Left hindlimb (tissue), 1 donor: ENCODE measurements around the gene SLC12A7.

Experiments
- DNase-seq: peaks from one replicate; pipeline ENCODE4 v3.0.0-alpha.2; 2018

SLC12A7 gene

DNA sequence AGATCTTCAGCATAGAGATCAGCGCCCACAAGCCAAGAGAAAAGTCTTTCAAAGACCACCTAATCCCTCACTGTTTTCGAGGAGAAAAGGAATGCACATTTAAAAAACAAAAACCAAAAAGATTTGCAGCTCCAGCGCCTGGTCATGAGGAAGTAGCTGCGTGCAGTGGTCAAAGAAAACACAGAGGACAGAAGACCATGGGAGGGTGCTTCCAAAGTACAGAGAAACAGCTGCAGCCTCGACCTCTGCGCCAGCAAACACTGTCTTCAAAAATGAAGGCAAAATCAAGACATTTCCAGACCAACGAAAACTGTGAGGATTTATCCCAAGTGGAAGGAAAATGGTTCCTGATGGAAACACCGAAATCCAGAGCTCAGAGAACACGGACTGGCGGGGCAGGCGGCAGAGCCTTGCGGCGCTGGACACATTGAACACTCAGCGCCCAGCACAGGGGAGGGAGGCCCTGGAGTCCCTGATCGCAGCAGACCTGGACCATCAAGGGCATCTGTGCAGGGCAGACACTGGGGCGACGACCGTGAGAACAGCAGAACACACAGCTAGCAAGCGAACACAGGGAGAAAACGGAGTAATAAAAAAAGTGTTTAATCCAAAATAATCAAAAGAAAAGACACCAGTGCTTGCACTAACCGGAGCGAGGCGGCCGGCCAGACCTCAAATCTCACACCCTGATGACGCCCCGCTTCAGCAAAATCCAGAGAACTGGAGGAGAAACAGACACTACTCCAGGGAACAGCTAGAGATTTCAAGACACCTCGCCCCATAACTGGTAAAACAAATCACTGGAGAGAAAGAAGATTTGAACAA, 12.6 kb upstream of the SLC12A7 start:
- no peak for DNase-seq

DNA sequence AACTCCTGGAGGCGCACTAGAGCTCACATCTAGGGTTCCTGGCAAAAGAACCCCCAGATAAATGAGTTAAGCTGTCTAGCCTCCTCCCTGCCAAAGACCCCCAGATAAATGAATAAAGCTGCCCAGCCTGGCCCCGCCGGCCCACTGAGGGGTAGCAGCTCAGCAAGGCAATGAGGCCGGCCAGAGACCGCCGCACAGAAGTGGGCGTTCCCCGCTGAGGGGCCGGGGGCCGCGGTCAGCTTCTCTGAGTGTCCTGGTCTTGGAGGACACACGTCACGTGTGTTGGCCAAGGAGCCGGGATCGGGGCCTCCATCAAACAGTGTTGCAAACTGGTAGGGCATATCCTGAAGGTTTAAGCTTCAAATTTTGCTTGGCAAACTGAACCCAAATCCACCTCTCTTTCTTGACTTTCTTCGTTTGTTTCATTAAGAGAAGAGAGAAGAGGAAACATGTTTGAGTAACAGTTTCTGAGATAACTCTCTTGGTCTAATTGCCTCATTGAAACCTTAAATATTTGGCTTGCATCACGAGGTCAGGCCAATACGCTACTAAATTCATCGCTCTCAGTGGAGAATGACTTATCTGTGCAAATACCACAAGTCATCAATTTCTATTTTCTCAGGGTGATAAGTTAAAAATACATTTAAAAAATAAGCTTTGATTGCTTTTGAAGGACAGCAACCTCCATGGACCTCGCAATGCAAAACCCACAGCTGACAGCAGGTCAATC, 11.7 kb upstream of the SLC12A7 start:
- no peak for DNase-seq

DNA sequence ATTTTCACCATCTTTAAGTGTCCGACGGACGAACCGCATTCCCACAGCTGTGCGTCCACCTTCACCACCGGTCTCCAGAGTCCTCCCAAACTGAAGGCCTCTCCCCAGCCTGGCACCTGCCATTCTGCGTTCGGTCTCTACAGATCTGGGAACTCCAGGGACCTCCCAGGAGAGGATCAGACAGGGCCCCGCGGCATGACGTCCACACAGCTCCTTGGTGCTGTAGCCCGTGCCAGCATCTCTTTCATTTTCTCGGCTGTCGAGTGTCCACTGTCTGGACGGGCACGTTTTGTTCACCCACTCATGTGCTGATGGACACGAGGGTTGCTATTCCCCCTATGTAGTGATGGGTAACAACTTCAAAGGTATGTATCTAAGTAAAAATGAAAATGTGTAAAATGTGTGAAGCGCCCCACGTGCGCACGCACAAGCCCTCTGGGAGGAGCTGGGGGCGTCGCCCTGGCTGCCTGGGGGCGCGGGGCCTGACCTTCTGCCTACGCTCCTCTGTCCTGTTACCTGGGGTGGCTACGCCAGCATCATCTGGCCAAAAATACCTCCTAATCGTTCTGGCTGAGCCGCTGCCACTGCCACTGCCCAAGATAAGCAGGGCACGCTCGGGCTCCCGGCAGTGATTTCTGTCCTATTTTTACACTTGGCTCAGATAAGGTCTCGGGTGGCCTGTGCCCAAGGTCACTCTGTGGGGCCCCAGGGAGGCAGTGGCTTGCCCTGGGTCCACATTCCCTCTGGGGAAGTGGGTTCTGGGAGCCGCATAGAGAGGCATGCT, 10.8 kb upstream of the SLC12A7 start:
- DNase-seq = no peak

- DNase-seq = no peak
Measured at GRCh38 chr5:1121891-1122290, 10.0 kb upstream of the SLC12A7 start.

- DNase-seq = no peak
Measured at GRCh38 chr5:1121044-1121443, 9.2 kb upstream of the SLC12A7 start.

DNA sequence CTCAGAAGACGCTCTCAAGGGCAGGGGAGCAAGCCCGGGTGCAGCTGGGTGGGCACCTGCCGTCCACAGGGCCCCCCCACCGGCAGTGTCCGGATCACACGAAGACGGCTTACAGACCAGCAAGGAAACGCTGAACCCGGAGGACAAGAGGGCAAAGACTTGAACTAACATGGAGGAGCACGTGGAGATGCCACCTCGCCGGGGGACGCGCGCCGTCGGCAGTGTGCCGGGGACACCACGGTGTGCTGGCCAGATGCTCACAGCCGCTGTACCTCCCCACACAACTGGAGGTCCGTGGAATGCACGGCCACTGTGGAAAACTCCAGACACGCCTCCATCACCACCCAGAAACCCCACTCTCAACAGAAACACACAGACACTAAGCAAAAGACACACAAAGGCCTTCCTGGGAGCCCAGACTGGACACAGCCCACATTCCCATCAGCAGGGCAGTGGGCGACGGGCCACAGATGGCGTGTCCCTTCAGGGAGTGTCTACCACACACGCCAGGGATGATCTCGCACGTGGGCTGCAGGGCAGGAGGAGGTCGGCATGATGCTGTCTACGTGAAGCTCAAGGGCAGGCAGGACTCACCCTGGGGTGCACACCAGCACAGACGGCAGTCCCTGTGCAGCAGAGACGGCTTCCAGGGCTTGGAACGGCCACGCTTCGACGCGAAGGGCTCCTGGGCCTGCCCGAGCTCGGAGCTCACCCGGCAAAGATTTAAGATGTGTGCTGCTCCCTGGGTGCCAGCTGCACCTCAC, 8.6 kb upstream of the SLC12A7 start:
- DNase-seq = no peak

DNA sequence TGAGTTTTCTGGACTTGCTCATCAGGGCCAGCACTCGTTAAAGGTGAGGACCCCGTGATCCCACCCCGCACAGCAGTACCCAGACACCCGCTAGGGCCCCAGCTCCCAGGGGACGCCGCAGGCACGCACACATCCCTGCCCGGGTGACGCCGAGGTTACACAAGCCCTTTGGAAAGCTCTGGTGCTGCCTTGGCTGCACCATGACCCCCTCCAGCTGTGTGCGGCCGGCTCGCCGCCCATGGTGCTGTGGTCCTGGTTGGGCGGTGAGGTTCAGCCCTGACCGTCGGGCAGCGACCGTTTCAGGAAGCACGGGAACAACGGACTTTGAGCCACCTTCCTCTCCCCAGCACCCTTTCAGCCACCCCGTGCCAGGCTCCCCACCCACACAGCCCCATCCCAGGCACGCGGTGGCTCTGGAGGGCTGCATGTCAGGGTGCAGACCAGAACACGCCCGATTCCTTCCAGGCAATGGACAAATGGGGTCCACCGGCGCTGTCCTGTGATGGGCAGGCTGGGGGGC, 7.5 kb upstream of the SLC12A7 start:
- DNase-seq = no peak

GRCh38 chr5:1118738-1119137, 6.9 kb upstream of the SLC12A7 start:
- DNase-seq = no peak

DNA sequence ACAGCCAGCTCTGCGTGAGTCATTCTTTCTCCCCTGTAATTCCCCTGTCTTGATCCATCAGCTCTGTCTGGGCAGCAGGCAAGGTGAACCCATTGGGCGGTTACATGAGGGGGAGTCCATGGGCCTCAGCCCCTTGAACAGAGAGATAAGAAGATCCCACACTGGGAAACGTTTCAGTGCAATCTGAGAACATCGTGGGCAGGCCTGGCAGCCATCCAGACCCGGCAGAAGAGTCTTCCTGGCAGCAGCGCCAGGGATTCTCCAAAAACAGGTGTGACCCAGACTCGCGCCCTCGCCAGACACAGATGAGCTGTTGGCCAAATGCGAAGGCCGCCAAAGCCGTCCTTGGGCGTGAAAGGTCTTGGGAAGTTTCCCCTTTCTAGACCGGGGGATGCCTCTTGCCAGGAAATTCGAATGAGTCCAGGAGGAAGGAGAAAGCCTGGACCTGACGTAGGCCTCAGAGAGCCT, 6.4 kb upstream of the SLC12A7 start:
- DNase-seq = peak; percentile 74

- no peak for DNase-seq
Measured at GRCh38 chr5:1116977-1117376, 5.1 kb upstream of the SLC12A7 start.

GRCh38 chr5:1116109-1116740, 4.4 kb upstream of the SLC12A7 start:
- no peak for DNase-seq

GRCh38 chr5:1115123-1115815, 3.4 kb upstream of the SLC12A7 start:
- no peak for DNase-seq

DNA sequence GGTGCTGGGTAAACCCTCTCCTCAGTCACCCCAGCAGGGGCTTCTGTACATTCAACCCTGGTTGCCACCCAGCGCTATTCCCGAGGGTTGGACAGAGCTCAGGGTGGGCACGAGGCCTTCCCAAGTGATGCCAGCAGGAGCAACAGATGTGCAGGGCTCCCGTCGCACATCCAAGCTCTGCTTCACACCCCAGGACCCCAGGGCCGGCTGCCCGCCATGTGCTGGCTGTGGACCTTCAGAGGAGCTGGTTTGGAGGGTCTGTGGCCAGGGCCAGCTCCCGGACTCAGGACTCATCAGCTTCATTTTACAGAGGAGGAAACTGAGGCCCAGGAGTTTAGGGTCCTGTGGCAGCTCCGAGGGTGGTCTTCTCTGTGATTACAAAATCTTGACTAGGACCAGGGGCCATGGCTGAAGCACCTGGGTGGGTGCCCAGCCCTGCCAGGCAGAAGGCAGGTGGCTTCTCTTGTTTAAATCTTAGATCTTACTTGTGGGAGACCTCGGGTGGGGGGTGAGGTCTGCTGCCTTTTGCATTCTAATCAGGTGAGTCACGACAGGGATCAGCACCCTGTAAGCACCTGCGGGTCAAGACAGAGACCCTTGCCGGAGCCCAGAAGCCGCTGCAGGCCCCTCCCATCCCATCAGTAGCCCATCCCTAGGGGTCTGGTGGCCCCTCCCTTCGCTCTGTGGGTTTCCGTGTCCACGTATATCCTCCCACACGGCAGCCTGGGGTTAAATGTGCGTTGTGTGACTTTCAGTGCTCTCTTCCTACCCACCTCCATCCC, 2.1 kb upstream of the SLC12A7 start:
- no peak for DNase-seq

- no peak for DNase-seq
Measured at GRCh38 chr5:1113332-1113690, 1.4 kb upstream of the SLC12A7 start.

DNA sequence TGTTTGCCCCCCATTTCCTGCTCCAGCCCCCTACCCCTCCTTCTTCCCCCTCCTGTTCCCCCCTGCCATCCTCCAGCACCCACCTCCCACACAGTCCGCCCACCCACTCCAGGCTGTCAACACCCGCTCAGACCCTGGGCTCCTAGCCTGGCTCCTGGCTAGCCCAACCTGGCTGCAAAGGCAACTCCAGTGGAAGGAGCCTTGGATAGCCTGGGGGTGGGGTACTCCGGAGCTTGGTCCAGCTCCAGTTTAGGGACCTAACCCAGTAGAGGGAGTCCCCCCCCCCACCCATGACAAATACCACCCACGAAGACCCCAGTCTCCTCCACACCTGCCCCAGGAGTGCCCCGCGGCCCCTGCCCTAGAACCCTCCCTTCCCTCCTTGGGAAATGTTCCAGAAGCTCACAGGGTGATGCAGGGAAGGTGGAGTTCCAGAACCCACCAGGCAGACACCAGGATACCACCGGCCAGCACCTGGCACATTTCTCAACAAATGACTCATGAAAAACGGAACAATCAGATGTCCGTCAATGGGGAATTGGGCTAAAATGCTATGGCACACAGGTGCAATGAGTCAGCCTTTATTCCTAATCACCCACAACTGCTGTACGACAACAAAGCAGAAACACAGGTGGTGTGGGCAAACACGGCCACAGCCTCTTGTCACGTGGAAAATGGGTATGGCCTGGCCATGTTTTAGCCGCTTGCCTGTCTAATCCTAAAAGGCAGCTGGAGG, 901 bp upstream of the SLC12A7 start:
- DNase-seq = no peak

GRCh38 chr5:1111241-1111726, 579 bp downstream of the SLC12A7 start:
- DNase-seq = no peak

- DNase-seq = no peak
Measured at GRCh38 chr5:1110307-1111240, 1.3 kb downstream of the SLC12A7 start.

DNA sequence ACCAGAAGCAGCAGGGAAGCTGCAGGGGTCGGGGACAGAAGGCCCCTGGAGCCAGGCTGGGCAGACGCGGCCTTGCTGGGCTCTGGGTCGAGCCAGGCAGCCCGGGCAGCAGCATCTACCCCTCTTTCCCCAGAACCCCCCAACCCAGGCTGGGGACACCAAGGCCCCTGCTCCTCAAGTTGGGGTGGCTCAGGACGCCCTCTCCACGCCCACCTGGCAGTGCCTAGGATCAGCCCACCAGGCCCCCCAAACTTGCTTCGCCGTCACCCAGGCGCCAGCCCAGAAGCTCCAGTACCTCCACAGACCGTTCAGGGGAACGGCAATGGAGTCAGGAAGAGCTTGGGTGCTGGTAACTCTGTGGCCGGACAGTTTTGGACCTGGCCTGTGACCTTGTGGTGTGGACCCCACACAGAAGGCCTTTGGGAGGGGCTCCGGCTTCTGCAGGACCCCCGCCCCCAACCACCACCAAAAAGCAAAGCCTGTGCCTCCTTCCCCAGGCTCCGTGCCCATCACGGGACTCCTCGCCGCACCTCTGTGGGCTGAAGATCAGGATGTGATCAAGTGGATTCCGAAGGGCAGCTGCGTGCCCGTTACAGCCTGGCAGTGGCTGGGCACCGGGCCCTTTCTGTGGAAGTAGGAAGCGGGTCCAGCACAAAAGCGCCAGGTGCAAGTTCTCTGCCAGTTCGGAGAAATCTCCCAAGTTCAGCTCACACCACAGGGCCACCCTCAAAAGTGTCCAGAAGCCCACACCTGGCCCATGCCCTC, 2.1 kb downstream of the SLC12A7 start:
- DNase-seq = no peak
